GM08714 (cell line): Measurements from ENCODE around the gene CHST8.
"Not testable (repeated sequence)": the region's sequence is repeated elsewhere in the genome, so short reads cannot be mapped to it uniquely, and the experiment has no call there.

Experiments used
- H3K4me3 ChIP-seq: fragments of 200-500 bp; sonication (Bioruptor generic); 2 replicates; pipeline ENCODE4 v1.5.1; 2014; ENCODE audit warnings: mild to moderate bottlenecking, low read length, inconsistent platforms
- ZNF274 ChIP-seq: IDR thresholded peaks from 2 replicates; pipeline ENCODE4 v1.6.1; 2012; ENCODE audit warnings: mild to moderate bottlenecking, low read depth, low read length

The CHST8 gene

DNA sequence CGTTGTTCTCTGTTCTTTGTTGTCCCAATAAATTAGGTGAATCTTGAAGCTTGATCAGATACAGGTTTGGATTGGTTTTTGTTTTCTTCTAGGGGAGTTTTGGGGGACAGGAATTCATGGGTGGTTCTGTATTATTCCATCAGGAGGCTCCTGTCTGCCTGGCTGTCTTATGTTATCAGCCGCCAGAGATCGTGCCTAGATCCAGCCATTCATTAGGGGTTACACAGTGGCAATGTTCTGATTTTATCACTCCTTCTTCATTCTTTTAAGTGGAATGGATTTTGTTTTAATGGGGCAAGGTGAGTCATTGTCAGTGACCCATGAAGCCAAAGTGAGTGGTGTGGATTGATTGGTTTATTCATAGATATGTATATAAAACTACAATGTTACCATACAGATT, 71.9 kb downstream of the CHST8 start:
- no peak for TF ChIP-seq ZNF274

GRCh38 chr19:33695547-33695946, 73.8 kb downstream of the CHST8 start:
- H3K4me3 ChIP-seq = not testable (repeated sequence)

More for the DNA sequence above, 71.9 kb downstream of the CHST8 start:
- no peak overlapping the region for H3K4me3 ChIP-seq

GRCh38 chr19:33697766-33698165, 76.0 kb downstream of the CHST8 start:
- no peak overlapping the region for H3K4me3 ChIP-seq
- TF ChIP-seq ZNF274 = no peak

DNA sequence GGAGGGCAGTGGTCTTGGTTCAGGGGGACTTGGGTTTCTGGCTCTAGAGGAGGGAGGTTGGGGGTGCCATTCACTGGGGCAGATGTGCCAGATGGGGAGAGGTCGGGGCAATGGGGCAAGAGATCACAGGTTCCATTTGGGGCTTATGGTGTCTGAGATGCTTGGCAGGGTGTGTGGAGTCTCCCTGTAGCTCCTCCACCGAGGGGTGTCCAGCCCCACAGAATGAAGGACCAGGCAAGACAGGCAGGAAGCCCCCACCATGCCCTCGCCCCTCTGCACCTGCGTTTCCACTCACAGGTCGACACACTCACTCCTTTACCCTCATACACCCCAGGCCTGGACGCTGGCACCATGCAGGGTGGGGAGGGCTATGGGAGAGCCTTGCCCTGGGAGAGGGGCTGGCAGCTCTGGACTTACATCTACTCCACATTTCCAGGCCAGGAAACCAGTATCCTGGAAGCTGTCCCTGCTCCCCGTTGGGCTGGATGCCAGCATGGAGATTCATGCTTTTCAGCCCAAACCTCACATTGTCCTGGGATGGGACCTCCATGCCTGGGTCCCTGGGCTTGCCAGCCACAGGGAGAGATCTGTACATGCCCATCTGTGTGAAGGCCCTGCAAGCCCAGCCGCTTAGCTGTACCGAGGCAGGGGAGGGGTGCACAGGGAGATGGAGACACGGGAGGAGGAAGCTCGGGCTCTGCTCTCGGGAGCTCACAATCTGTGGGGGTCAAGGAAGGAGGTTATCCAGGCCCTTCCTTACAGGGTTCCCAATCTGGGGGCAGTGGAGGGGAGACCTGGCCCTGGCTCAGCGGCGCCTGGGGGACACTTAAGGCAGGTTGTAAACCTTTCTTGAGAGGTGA, 77.1 kb downstream of the CHST8 start:
- no peak for TF ChIP-seq ZNF274
- H3K4me3 ChIP-seq = no peak overlapping the region

DNA sequence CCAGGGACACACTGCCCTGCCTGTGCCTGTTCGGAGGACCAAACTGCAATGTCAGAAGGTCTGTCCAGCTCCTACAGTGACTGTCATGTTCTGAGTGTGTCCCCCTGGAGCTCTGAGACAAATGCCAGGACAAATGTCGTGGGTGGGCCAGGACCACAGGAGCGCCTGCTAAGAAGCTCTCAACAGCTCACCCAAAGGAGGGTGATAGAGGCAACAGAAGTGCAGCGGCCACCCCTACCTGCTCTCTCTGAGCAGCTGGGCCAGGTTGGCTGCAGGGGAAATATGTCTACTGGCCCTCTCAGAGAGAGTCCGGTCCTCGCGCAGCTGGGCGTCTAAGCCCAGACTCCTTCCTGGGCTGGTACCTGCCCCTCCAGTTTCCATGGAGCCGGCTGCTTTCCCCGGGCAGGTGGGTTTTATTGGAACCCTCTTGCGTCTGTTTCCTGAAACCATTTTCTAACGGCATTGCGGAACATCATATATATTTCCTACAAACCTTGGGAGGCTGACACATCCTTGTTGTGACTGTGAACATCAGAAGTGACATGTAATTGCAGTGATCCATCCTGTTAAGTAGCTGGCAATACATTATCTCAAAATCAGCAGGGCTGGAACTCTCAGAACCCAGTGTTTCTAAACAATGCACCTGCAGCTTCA, 78.1 kb downstream of the CHST8 start:
- no peak for TF ChIP-seq ZNF274
- H3K4me3 ChIP-seq = no peak overlapping the region

GRCh38 chr19:33700408-33701013, 78.8 kb downstream of the CHST8 start:
- no peak for TF ChIP-seq ZNF274

DNA sequence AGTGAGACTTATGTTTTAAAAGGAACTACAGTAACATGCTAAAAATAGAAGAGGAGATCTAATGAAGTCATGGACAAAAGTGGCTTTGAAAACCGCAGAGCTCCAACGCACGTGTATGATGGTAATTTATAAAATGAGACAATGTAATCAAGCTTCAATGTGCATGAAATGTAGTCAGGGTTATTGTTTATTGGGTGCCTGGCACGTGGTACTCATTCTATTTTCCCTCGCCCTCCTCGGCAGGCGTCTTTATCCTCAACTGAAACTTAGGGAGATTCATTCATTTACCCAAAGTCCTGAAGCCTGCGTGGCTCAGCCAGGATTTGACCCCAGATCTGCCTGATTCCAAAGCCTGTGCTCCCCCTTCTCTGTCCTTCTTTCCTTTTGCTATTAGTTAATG, 79.8 kb downstream of the CHST8 start:
- no peak overlapping the region for H3K4me3 ChIP-seq
- TF ChIP-seq ZNF274 = no peak

More at GRCh38 chr19:33700408-33701013, 78.8 kb downstream of the CHST8 start:
- no peak overlapping the region for H3K4me3 ChIP-seq

DNA sequence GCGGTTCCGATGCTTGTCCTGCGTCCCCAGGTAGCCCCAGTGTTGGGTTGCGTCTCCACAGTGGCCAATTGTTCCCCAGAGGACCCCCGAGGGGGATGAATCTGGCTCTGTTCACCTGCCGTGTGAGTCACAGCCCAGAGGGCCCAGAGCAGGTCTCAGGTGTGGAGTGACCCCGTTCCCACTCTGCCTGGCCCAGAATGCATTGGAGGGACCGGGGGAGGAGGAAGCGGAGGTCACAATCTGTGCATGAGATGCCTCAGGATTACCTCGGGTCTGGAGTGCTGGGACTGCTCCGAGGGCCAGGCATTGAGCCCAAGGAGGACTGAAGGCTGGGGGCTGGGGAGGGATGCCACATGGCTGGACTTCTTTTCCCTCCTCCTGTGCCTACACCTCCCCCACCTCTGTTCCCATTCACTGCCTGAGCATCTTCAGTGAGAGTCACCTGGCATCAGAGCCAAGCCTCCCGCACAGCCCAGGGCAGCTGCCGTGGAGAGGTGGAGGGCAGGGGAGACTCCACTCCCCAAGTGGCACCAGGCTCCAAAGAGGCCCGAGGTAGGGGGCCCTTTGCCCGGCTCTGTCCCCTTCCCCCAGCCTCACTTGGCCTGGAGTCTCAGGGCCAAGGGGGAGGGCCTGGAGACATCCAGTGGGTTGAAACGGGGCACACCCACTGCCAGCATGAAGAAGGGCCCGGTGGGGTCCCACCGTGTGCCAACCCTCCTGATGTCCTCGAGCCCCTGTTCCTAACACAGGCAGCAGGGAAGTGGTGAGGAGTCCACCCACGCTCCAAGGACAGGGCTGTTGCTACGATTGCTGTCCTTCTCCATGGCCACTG, 81.1 kb downstream of the CHST8 start:
- no peak overlapping the region for H3K4me3 ChIP-seq
- TF ChIP-seq ZNF274 = no peak

GRCh38 chr19:33703438-33703750, 81.6 kb downstream of the CHST8 start:
- TF ChIP-seq ZNF274 = no peak

GRCh38 chr19:33703821-33704220, 82.1 kb downstream of the CHST8 start:
- no peak for TF ChIP-seq ZNF274
- no peak overlapping the region for H3K4me3 ChIP-seq

More at GRCh38 chr19:33703438-33703750, 81.6 kb downstream of the CHST8 start:
- no peak overlapping the region for H3K4me3 ChIP-seq

- H3K4me3 ChIP-seq = no peak overlapping the region
Observed at GRCh38 chr19:33704271-33704670, 82.5 kb downstream of the CHST8 start.

GRCh38 chr19:33705090-33705847, 83.5 kb downstream of the CHST8 start:
- TF ChIP-seq ZNF274 = no peak
- no peak overlapping the region for H3K4me3 ChIP-seq

More at GRCh38 chr19:33704271-33704670, 82.5 kb downstream of the CHST8 start:
- no peak for TF ChIP-seq ZNF274

GRCh38 chr19:33705860-33706259, 84.1 kb downstream of the CHST8 start:
- H3K4me3 ChIP-seq = no peak overlapping the region
- no peak for TF ChIP-seq ZNF274
